H54 (cell line): ENCODE results near the gene SEPTIN1.
A peak's percentile ranks its signal among the peaks of the same experiment; 100 is the strongest.

Experiments used
- DNase-seq: peaks from one replicate; pipeline ENCODE4 v3.0.0; 2011; ENCODE audit warnings: low spot score, mixed read lengths; ENCODE audit not compliant: insufficient read length
- FAIRE-seq: peaks from 3 replicates; lab custom pipeline; 2011; peaks lifted over from hg19 to GRCh38; lab: Jason Lieb, UNC
- POLR2A ChIP-seq: IDR thresholded peaks from 2 replicates; pipeline ENCODE4 v1.6.1; 2011; ENCODE audit warnings: low read depth, mild to moderate bottlenecking, low read length

Gene SEPTIN1

GRCh38 chr16:30395992-30396585 lies 13.7 kb upstream of the SEPTIN1 start:
- DNase-seq (no peak), FAIRE-seq (no peak)
- TF ChIP-seq POLR2A = no peak

DNA sequence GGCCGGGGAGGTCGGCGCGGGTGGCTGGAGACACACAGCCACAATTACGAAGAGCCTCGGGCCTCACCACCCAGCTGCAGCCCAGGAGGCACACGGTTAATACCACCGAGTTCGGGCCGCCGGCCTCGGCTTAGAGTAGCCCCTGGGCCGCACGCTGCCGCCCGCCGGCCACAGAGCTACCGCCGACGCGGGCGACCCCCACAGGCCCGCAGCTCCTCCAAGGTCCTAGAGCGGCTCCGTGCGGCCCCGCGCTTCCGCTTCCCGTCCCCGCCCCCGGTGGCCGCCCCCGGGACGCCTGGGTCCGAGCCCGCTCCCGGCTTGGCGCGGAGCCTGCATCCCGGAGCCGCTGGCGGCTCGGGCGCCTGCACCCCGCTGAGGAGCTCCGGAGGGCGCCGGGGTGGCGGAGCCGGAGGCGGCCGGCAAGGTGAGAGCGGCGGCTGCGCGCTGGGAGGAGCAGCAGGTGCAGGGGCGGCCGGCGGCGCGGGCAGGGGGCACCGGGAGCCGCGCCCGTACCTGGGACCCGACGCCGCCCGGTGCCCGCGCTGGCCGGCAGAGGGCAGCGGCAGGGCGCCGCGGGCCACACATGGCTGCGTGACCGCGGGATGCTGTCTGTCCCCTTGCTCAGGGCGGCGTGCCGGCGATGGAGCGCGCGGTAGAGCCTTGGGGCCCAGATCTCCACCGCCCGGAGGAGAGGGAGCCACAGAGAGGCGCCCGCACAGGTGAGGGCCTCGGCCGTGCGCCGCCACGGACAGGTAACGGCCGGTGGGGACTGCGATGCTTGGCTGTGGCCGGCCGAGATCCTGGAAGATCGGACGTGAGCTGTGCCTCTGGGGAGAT lies 13.0 kb upstream of the SEPTIN1 start, which contains the start of gene ZNF48:
Gene ZNF48 (plus strand): TSS at position 266 of the 837 bp plus-strand sequence. CDS start 375 bp downstream, at position 641.
- FAIRE-seq = no peak
- peak; percentile 35; the same call in 1 of the 2 replicates for TF ChIP-seq POLR2A
- DNase-seq = peak; percentile 65

GRCh38 chr16:30394592-30395154 lies 12.3 kb upstream of the SEPTIN1 start:
- FAIRE-seq (no peak), DNase-seq (no peak)
- TF ChIP-seq POLR2A = no peak

DNA sequence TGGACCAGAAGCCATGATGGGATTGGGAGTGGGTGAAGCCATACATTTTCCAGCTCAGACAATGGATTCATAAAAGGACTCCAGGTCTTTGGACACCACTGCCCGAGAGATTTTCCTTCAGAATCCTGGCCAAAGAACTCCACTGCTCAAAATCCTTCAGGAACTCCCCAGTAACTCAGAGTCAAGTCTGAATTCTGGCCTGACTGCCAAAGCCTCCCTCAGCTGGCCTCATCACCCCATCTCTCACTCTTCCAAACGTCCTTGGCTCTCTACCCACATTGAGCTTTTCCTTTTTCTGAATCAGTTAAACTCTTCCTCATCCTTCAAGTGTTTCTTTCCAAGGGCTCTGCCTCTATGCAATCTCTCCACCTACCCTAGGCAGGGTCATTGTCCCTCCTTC lies 1.2 kb upstream of the SEPTIN1 start:
- FAIRE-seq (no peak), DNase-seq (no peak)
- TF ChIP-seq POLR2A = no peak

GRCh38 chr16:30381291-30382041 lies 895 bp downstream of the SEPTIN1 start:
- DNase-seq (no peak), FAIRE-seq (no peak)
- no peak for TF ChIP-seq POLR2A

GRCh38 chr16:30380803-30381208 lies 1.6 kb downstream of the SEPTIN1 start:
- FAIRE-seq = no peak
- TF ChIP-seq POLR2A = no peak
- DNase-seq = no peak

DNA sequence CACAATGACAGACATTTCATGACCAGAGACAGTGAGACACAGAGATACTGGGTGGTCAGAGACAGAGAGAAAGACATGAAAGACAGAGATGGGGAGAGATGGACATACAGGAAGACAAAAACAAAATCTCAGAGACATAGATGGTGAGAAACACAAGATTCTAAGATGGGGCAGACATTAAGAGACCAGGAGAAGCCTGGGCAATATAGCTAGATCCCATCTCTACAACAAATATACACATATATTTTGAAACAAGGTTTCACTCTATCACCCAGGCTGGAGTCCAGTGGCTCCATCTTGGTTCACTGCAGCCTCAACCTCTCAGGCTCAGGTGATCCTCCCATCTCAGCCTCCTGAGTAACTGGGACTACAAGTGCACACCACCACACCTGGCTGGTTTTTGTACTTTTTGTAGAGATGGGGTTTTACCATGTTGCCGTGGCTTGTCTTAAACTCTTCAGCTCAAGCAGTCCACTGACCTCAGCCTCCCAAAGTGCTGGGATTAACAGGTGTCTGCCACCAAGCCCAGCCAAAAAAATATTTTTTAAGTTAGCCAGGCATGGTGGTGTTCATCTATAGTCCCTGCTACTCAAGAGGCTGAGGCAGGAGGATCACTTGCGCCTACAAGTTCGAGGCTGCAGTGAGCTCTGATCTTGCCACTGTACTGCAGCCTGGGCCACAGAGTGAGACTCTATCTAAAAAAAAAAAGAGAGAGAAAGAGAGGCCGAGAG lies 2.1 kb downstream of the SEPTIN1 start:
- FAIRE-seq (no peak), DNase-seq (no peak)
- no peak for TF ChIP-seq POLR2A

- no peak for FAIRE-seq
- no peak for DNase-seq
- no peak for TF ChIP-seq POLR2A
These were observed 3.1 kb downstream of the SEPTIN1 start for GRCh38 chr16:30379158-30379783.

GRCh38 chr16:30378236-30379157 lies 3.9 kb downstream of the SEPTIN1 start:
- TF ChIP-seq POLR2A = peak; percentile 84
- FAIRE-seq (peak; percentile 41), DNase-seq (peak; percentile 92)

DNA sequence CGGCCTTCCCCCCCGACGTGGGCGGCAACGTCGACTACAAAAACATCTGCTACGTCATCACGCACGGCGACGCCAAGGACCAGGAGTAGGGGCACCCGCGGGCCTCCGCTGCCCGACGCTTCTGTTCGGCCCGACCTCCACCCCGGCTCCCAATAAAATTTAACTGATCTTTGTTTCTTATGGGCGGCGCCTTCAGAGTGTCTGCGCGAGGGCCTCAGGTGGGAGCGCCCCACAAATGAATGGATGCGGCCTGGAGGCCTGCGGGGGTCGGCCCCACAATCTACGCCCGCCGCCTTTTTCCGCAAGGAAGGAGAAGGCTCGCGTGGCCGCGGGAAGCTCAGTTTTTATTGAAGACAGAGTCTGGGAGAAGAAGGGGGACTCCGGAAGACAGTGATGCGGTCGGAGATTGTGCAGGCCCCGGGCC lies 4.5 kb downstream of the SEPTIN1 start:
- FAIRE-seq (no peak), DNase-seq (peak; percentile 72)

DNA sequence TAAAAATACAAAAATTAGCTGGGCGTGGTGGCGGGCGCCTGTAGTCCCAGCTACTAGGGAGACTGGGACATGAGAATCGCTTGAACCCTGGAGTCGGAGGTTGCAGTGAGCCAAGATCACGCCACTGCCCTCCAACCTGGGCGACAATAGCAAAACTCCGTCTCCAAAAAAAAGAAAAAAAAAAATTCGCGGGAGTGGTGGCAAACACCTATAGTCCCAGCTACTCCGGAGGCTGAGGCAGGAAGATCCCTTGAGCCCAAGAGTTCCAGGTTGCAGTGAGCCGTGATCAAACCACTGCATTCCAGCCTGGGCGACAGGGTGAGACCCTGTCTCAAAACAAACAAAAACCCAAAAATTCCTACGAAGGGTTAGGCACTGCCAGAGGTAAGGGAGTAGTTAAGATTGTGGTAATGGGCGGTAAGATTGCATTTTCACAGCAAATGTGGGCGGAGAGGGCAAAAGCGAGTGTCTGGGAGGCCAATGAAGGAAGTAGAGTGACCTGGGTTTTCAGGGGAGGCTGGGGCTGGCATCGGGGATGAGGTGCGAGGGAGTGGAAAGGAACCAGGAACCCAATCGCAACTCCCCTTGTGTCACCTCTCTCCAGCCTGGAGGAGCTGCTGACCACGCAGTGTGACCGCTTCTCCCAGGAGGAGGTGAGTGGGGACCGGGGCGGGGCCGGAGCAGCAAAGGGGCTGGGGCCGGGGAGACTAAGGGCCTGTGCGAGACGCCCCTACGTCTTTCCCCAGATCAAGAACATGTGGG lies 5.1 kb downstream of the SEPTIN1 start:
- FAIRE-seq (no peak), DNase-seq (no peak)

More for the DNA sequence above, 4.5 kb downstream of the SEPTIN1 start:
- TF ChIP-seq POLR2A = peak; percentile 53

More for the DNA sequence above, 5.1 kb downstream of the SEPTIN1 start:
- TF ChIP-seq POLR2A = no peak
